Ramos (cell line): ENCODE data around the gene SLC44A5.

Experiments
- in situ Hi-C: fragments of 300-500 bp; cut with MboI; formaldehyde crosslinking; loops from one replicate; pipeline ENCODE4 v1.14.3; 2022; ENCODE audit warnings: low sequenced_read_pairs; ENCODE audit not compliant: unreplicated experiment

Gene SLC44A5

DNA sequence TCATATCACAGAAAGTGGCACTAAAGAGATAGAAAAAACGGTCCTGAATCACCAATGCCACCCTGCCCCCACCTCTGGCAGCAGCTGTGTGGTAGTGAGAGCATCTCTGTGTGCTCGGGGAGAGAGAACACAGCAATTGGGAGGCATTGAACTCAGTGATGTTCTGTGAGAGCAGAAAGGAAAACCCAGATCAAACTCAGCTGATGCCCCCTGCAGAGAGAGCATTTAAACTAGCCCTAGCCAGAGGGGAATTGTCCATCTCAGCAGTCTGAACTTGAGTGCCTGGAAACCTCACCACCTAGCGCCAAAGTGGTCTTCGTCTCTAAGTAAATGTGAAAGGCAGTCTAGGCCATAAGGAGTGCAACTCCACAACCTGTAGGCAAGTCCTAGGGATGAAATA, 21.3 kb downstream of the SLC44A5 start:
- in situ Hi-C loops: no loop called here

- in situ Hi-C loops: no loop called here
These were observed 22.0 kb downstream of the SLC44A5 start for GRCh38 chr1:75588779-75589475.

GRCh38 chr1:75587692-75588091, 23.2 kb downstream of the SLC44A5 start:
- in situ Hi-C loops: no loop called here

GRCh38 chr1:75583282-75583681, 27.6 kb downstream of the SLC44A5 start:
- in situ Hi-C loops: no loop called here

GRCh38 chr1:75582725-75583261, 28.1 kb downstream of the SLC44A5 start:
- in situ Hi-C loops: no loop called here

GRCh38 chr1:75579046-75579445, 31.9 kb downstream of the SLC44A5 start:
- in situ Hi-C loops: no loop called here

- in situ Hi-C loops: no loop called here
These were observed 35.1 kb downstream of the SLC44A5 start for GRCh38 chr1:75575837-75576236.

GRCh38 chr1:75567191-75567590, 43.7 kb downstream of the SLC44A5 start:
- in situ Hi-C loops: no loop called here

GRCh38 chr1:75559800-75560199, 51.1 kb downstream of the SLC44A5 start:
- in situ Hi-C loops: no loop called here

DNA sequence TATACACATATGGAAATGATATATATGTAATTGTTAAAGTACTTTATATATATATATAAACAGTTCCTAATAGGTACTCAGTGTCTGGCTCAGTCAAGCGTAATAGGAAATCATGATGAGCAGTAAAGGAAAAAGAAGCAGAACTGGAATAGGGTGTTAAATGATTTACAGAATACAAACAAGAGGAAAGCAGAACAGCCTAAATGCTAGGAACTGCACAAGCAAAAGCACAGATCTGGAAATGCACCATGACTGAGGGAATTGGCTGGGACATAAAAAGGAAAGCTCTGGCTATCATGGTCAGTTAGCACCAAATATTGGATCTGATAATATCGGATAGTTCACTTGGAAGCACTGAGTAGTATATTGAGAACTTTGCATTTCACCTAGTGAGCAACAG, 51.8 kb downstream of the SLC44A5 start:
- in situ Hi-C loops: no loop called here

DNA sequence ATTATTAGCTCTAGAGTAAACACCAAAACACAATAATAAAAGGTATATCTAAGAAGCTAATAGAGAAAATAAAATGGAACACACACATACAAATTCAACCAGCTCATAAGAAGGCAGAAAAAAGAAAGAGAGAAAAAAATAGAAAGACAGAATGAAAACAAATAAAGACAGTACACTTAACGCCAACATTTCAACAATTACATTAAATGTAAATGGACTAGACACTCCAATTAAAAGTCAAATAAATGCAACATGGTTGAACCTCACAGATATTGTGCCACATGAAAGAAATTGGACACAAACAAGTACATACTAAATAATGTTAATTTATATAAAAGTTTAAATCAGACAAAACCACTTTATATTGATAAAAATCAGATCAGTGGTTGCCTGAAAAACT, 56.0 kb downstream of the SLC44A5 start:
- in situ Hi-C loops: no loop called here

- in situ Hi-C loops: no loop called here
These were observed 56.7 kb downstream of the SLC44A5 start for GRCh38 chr1:75554181-75554580.

DNA sequence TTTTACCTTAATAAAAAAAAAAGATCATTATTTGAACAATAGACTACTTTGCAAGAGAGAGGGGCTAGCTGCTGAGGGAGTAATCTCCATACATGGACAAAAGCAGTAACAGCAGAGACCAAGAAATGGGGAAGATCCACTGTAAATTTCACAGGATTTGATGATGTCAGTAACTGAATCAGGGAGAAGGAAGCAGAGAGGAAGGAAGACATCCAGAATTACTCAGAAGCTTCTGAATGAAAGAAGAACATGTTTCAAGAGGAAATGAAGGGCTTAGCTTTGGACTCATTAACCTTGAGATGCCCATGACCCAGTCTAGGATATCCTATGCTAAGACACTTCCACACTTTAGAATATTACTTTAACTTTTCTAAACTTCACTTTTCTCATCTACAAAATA, 60.4 kb downstream of the SLC44A5 start:
- in situ Hi-C loops: no loop called here

DNA sequence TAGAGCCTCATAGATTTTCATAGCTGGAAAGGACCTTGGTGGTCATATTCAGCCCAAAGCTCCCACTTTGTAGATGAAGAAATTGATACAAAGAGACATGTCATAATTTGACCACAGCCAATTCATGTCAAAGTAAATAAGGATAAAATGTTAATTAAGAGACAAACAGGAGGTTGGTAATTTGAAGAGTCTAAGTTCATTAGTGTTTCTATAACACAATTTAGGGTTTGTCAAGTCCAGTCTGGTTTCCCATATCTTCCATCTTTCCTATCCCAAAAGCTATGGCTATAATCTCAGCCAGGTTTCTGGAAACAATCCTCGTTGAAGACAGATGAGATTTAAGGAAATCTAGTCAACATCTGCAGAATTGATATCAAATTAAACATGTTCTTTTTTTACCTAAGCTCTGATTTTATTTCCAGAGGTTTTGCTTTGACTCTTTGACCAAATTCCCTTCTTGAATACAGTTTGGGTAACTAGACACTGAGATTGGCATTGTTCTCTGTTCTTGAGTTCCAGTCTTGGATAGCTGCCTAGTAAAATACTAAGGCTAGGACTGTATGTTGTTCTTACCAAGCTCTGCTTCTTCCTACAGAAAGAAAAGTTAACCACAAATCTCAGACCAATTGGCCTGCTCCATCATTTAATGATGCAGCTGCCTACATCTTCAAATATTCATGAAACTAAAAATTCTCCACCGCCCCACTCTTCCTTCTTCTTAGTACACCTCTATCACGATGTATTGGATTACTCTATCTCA, 62.0 kb downstream of the SLC44A5 start:
- in situ Hi-C loops: no loop called here

- in situ Hi-C loops: no loop called here
These were observed 67.2 kb downstream of the SLC44A5 start for GRCh38 chr1:75543705-75544104.

- in situ Hi-C loops: no loop called here
These were observed 67.9 kb downstream of the SLC44A5 start for GRCh38 chr1:75542818-75543570.

DNA sequence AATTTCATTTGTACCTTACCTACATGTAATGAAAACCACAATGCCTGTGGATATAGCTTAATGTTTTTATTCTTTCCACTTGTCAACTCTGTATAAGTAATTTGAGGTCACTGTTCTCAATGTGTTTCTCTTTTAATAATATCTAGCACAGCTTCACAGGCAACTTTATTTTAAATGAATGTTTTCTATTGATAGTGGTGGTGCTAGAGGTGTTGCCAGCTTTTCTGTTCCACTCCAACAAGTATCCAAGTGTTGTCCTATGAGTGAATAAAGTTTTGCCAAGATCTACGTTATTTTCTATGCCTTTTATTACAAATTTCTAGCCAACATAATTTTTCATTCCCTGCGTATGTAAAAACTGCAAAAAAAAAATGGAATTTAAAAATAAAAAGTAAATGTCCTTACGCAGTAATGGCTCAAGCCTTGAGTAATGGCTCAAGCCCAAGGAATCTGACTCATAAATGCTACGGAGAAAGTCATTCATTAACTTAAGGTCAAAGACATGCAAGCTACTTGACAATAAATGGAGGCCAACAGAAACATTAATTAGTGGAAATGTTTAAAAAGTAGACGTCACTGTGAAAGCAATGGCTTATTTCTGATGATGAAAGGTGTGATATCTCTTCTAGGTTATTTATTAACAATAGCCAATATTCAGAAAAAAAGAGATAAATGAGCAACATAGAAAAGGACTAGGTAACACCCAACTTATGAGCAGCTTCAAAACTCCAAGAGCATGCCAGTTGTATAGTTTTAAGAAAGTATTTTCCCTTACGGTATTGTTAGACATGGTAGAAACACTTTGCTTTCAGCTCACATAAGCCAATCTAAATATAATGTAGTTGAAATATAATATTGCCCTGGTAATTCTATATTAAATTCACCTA, 71.4 kb downstream of the SLC44A5 start:
- in situ Hi-C loops: no loop called here

GRCh38 chr1:75533085-75533484, 77.8 kb downstream of the SLC44A5 start:
- in situ Hi-C loops: no loop called here

DNA sequence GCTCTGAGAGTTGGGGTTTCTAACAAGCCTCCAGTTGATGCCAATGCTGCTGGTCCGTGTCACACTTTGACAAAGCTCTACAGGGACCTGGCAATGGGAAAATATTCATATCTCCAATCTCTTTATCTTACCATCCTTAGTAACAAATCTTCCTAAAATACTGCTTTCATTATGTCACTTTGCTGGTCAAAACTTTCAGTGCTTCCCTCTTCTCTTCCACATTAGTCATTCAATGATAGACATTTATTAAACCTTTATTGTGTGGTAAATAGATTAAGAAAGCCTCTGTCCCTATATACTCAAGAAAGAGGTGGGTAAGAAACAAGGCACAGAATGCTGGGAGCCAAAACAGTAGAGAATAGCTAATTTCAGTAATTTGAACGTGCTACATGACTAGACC, 79.3 kb downstream of the SLC44A5 start:
- in situ Hi-C loops: no loop called here

DNA sequence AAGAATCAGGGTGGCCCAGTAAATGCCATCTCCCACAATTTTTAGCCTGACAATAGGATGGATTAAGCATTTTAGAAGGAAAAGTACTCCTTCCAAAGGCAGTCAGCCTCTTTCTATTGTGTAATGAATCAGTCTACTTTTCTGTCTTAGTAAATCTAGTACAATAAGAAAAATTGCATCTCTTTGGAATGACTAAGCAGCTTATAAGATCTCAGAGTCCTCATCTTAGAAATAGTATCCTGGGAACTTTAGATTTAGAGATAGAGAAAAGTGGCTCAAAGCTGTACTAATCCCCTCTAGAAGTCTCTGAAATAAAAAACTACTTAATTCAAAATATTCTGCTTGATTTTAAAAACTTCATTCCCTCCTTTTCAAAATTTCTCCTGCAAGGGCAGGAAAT, 81.4 kb downstream of the SLC44A5 start:
- in situ Hi-C loops: no loop called here
